Esophagus muscularis mucosa (tissue), 4 donors: ENCODE measurements around the gene SMTNL1.

Experiments used
- EP300 ChIP-seq: sonication (generic); formaldehyde crosslinking; IDR thresholded peaks from one replicate; pipeline ENCODE4 v1.6.1; 2017; ENCODE audit warnings: antibody characterized with exemption
- POLR2A ChIP-seq: fragments of 450-650 bp; IDR thresholded peaks from one replicate; pipeline ENCODE4 v1.6.1; 2017; ENCODE audit warnings: antibody characterized with exemption, moderate library complexity, mild to moderate bottlenecking, low read depth
- POLR2AphosphoS5 ChIP-seq, 2 donors: sonication (generic); formaldehyde crosslinking; IDR thresholded peaks; one replicate each; pipeline ENCODE4 v1.6.1; 2017; ENCODE audit warnings: antibody characterized with exemption in 2 of 2
- TF ChIP-seq, protein P1 (sequence below), 3 experiments: fragments of 200-600 bp in 2 of 3; fragments of 450-650 bp in 1 of 3; sonication (generic) in 2 of 3; IDR thresholded peaks; one replicate each; pipeline ENCODE4 v1.5.1; 2017 to 2019; ENCODE audit warnings: antibody characterized with exemption in 3 of 3, mild to moderate bottlenecking in 2 of 3, moderate library complexity in 1 of 3

GRCh38 chr11:57597916-57598830, 60.8 kb downstream of the SMTNL1 start:
- TF ChIP-seq, protein P1, sequence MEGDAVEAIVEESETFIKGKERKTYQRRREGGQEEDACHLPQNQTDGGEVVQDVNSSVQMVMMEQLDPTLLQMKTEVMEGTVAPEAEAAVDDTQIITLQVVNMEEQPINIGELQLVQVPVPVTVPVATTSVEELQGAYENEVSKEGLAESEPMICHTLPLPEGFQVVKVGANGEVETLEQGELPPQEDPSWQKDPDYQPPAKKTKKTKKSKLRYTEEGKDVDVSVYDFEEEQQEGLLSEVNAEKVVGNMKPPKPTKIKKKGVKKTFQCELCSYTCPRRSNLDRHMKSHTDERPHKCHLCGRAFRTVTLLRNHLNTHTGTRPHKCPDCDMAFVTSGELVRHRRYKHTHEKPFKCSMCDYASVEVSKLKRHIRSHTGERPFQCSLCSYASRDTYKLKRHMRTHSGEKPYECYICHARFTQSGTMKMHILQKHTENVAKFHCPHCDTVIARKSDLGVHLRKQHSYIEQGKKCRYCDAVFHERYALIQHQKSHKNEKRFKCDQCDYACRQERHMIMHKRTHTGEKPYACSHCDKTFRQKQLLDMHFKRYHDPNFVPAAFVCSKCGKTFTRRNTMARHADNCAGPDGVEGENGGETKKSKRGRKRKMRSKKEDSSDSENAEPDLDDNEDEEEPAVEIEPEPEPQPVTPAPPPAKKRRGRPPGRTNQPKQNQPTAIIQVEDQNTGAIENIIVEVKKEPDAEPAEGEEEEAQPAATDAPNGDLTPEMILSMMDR (IDR thresholded peaks at IDR 0.05) = no peak
- TF ChIP-seq POLR2AphosphoS5 (IDR thresholded peaks at IDR 0.05) = peak in 1 of 2 donors; percentile 38
- TF ChIP-seq POLR2A = no peak
- peak; percentile 8 for TF ChIP-seq EP300
